K562 (cell line): ENCODE data around the gene TOMM40L. TPM values are rescaled to one million over a fixed set of nuclear protein-coding genes. Genes with fewer than 3 reads are reported as not detected.

Source experiments
- CBFB ChIP-seq: sonication (generic); formaldehyde crosslinking; IDR thresholded peaks from 2 replicates; pipeline ENCODE4 v1.4.0; 2020; ENCODE audit warnings: mild to moderate bottlenecking, missing genetic modification reagents
- CHD1 ChIP-seq: fragments of 200-600 bp; sonication (generic); IDR thresholded peaks from one replicate; pipeline ENCODE4 v1.6.1; 2012; ENCODE audit warnings: mild to moderate bottlenecking, moderate library complexity, low read length, inconsistent platforms
- CTBP1 ChIP-seq: fragments of 450-650 bp; IDR thresholded peaks from 2 replicates; pipeline ENCODE4 v1.6.1; 2016; ENCODE audit warnings: borderline replicate concordance
- EP300 ChIP-seq: IDR thresholded peaks from 2 replicates; pipeline ENCODE4 v1.6.1; 2012; ENCODE audit warnings: low read length, improper control_type of control experiment
- FOXJ2 ChIP-seq: fragments of 200-800 bp; sonication (Bioruptor generic); IDR thresholded peaks from 2 replicates; pipeline ENCODE4 v1.6.1; 2016; ENCODE audit warnings: missing genetic modification characterization, missing compliant biosample characterization
- FOXM1 ChIP-seq, 2 experiments: fragments of 450-650 bp in 1 of 2; sonication (generic) in 1 of 2; formaldehyde crosslinking in 1 of 2; IDR thresholded peaks; 2 replicates each; pipeline versions ENCODE4 v1.6.1 to v1.9.0; 2017 to 2022; ENCODE audit warnings: low read depth in 2 of 2, mild to moderate bottlenecking in 2 of 2, missing genetic modification reagents in 1 of 2, moderate library complexity in 1 of 2
- GABPB2 ChIP-seq: fragments of 250-450 bp; sonication (Bioruptor Pico); conservative IDR thresholded peaks from 2 replicates; pipeline ENCODE4 v1.5.1; 2021; ENCODE audit warnings: mild to moderate bottlenecking
- MTA2 ChIP-seq: fragments of 450-650 bp; IDR thresholded peaks from 2 replicates; pipeline ENCODE4 v1.6.1; 2016; ENCODE audit warnings: low read depth
- POLR2G ChIP-seq: fragments of 200-400 bp; formaldehyde crosslinking; IDR thresholded peaks from 2 replicates; pipeline ENCODE4 v1.6.1; 2017; ENCODE audit warnings: low read depth, mild to moderate bottlenecking, antibody characterized with exemption, low read length, moderate library complexity
- POLR2H ChIP-seq: IDR thresholded peaks from 2 replicates; pipeline ENCODE4 v1.6.1; 2016; ENCODE audit warnings: missing genetic modification characterization, low read depth, mild to moderate bottlenecking, control low read depth, missing compliant biosample characterization, moderate library complexity
- PTBP1 ChIP-seq: fragments of 200-400 bp; formaldehyde crosslinking; IDR thresholded peaks from 2 replicates; pipeline ENCODE4 v1.6.1; 2017; ENCODE audit warnings: low read depth, low read length
- RNF2 ChIP-seq: sonication (generic); IDR thresholded peaks from 2 replicates; pipeline ENCODE4 v1.6.1; 2016
- SMC3 ChIP-seq: conservative IDR thresholded peaks from 2 replicates; pipeline ENCODE4 v1.6.1; 2011; ENCODE audit warnings: low read depth, low read length, improper control_type of control experiment; ENCODE audit not compliant: insufficient read depth
- SNRNP70 ChIP-seq: fragments of 200-400 bp; formaldehyde crosslinking; optimal IDR thresholded peaks from 2 replicates; pipeline ENCODE3; 2017; ENCODE audit warnings: low read depth, low read length
- SRSF3 ChIP-seq: fragments of 200-400 bp; formaldehyde crosslinking; IDR thresholded peaks from 2 replicates; pipeline ENCODE4 v1.6.1; 2016; ENCODE audit warnings: mild to moderate bottlenecking, low read length, moderate library complexity; ENCODE audit not compliant: insufficient read depth
- TOE1 ChIP-seq, 2 experiments: fragments of 450-650 bp in 1 of 2; sonication (generic) in 1 of 2; formaldehyde crosslinking in 1 of 2; IDR thresholded peaks; 2 replicates each; pipeline versions ENCODE4 v1.7.1 to v1.8.0; 2016 to 2022; ENCODE audit warnings: borderline replicate concordance in 2 of 2, mild to moderate bottlenecking in 2 of 2, antibody characterized with exemption in 1 of 2, inconsistent platforms in 1 of 2, low read depth in 1 of 2, missing genetic modification reagents in 1 of 2, moderate library complexity in 1 of 2
- TRIM24 ChIP-seq, 2 experiments: fragments of 450-650 bp; IDR thresholded peaks; 2 replicates each; pipeline ENCODE4 v1.6.1; 2016
- ZNF3 ChIP-seq: fragments of 250-450 bp; sonication (Bioruptor Pico); IDR thresholded peaks from 2 replicates; pipeline ENCODE4 v1.5.0; 2021; ENCODE audit warnings: mild to moderate bottlenecking, moderate library complexity
- ZNF311 ChIP-seq: fragments of 250-450 bp; sonication (Bioruptor Pico); IDR thresholded peaks from 2 replicates; pipeline ENCODE4 v1.4.0; 2020; ENCODE audit warnings: mild to moderate bottlenecking, moderate library complexity
- polyA plus RNA-seq, 8 experiments: library from polyadenylated mRNA; depleted of rRNA in 4 of 8; stranded (reverse) in 5 of 8; unstranded in 3 of 8; fragments of >200 nt; fragmentation: Nextera tagmentation in 2 of 8; fragmentation: Illumina TruSeq in 1 of 8; extraction: Ambion mirVana in 2 of 8; extraction: Trizol in 1 of 8; gene quantifications; 2 replicates each; pipeline versions ENCODE4 v1.2.1 to v1.2.3, GENCODE V29; 2011 to 2014; ENCODE audit warnings: inconsistent platforms in 1 of 8, missing spikeins in 1 of 8
- total RNA-seq, 7 experiments: library from RNA; depleted of rRNA in 6 of 7; stranded (reverse); fragments of >200 nt in 6 of 7; fragmentation: Illumina TruSeq in 2 of 7; extraction: Trizol in 2 of 7; gene quantifications; 2 replicates each; pipeline versions ENCODE4 v1.2.1 to v1.2.3, GENCODE V29; 2011 to 2021; ENCODE audit warnings: low replicate concordance in 1 of 7
- TF ChIP-seq, protein P1 (sequence below): sonication (generic); formaldehyde crosslinking; IDR thresholded peaks from 2 replicates; pipeline ENCODE4 v1.8.0; 2022; ENCODE audit warnings: missing genetic modification reagents, mild to moderate bottlenecking, borderline replicate concordance
- TF ChIP-seq, protein P2 (sequence below): fragments of 250-450 bp; sonication (Bioruptor Pico); IDR thresholded peaks from 2 replicates; pipeline ENCODE4 v1.8.0; 2021; ENCODE audit warnings: moderate library complexity, mild to moderate bottlenecking, inconsistent platforms
- TF ChIP-seq, protein P3 (sequence below), 2 experiments: fragments of 450-650 bp in 1 of 2; IDR thresholded peaks; 2 replicates each; pipeline ENCODE4 v1.6.1; 2011 to 2017; ENCODE audit warnings: low read depth in 2 of 2, antibody characterized with exemption in 1 of 2, borderline replicate concordance in 1 of 2, low read length in 1 of 2, mild to moderate bottlenecking in 1 of 2, mixed read lengths in 1 of 2; ENCODE audit not compliant: control insufficient read depth in 1 of 2

The TOMM40L gene
- total and polyA plus RNA-seq, 9 of the 15 experiments (the other 6 are each of a cell fraction or from before 2014, with no cell fraction given), result 9.6 to 33.6 (median 25.2) TPM

DNA sequence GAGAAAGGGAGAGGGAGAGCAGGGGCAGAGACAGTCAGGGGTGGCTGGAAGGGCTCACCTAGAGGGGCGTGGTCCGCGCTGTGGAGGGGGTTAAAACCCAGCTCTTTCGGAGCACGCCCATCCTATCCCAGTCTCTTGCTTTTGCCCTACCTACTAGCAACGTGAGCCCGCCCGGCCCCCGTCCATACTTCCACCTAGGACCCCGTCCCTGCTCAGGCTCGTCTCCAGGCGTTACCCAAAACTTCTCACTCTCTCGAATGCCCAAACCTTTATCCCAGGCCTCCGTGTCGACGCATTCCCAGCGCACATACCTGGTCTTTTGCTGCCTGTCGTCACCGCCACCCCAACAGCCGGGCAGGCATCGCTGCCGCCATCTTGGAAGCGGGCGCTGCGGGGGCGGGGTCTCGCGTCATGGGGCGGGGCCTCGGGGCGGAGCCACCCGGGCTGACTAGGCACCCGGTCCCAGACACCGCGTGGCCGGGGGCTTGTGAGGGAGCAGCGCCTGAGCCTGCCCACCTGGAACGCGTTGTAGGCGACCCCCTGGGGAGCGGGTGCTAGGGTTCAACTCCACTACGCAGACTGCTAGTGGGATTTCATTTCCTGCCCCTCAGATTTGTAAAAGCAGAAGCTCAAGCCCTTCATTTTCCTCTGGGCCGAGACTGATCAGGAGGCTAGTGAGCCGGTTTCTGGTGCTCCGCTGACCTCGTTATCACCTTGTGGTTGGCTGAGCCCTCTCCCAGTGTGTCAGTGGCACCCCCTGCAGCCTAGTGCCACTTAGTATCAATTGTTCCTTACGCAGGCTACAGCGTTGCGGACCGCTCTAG, 48.5 kb upstream of the TOMM40L start, which contains the start of gene B4GALT3 (continued):
- TF ChIP-seq, protein P1, sequence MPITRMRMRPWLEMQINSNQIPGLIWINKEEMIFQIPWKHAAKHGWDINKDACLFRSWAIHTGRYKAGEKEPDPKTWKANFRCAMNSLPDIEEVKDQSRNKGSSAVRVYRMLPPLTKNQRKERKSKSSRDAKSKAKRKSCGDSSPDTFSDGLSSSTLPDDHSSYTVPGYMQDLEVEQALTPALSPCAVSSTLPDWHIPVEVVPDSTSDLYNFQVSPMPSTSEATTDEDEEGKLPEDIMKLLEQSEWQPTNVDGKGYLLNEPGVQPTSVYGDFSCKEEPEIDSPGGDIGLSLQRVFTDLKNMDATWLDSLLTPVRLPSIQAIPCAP (CRISPR knock-in tag), result no peak
- no peak for TF ChIP-seq MTA2
- TF ChIP-seq, protein P2, sequence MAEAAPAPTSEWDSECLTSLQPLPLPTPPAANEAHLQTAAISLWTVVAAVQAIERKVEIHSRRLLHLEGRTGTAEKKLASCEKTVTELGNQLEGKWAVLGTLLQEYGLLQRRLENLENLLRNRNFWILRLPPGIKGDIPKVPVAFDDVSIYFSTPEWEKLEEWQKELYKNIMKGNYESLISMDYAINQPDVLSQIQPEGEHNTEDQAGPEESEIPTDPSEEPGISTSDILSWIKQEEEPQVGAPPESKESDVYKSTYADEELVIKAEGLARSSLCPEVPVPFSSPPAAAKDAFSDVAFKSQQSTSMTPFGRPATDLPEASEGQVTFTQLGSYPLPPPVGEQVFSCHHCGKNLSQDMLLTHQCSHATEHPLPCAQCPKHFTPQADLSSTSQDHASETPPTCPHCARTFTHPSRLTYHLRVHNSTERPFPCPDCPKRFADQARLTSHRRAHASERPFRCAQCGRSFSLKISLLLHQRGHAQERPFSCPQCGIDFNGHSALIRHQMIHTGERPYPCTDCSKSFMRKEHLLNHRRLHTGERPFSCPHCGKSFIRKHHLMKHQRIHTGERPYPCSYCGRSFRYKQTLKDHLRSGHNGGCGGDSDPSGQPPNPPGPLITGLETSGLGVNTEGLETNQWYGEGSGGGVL (CRISPR knock-in tag), result no peak
- TF ChIP-seq TRIM24 (IDR thresholded peaks at IDR 0.05), result peak in 1 of 2 experiments; percentile 17; a peak in 1 of 4 replicates
- no peak for TF ChIP-seq SRSF3
- TF ChIP-seq CHD1, result no peak
- TF ChIP-seq FOXJ2, result no peak
- TF ChIP-seq CBFB, result peak; percentile 96
- TF ChIP-seq ZNF3 (CRISPR knock-in tag), result no peak
- TF ChIP-seq FOXM1 (IDR thresholded peaks at IDR 0.05; ENCODE audit: low read depth), result no peak
- no peak for TF ChIP-seq FOXM1 (CRISPR knock-in tag; IDR thresholded peaks at IDR 0.05; ENCODE audit: low read depth)
- peak; percentile 80 for TF ChIP-seq CTBP1
- TF ChIP-seq, protein P3, sequence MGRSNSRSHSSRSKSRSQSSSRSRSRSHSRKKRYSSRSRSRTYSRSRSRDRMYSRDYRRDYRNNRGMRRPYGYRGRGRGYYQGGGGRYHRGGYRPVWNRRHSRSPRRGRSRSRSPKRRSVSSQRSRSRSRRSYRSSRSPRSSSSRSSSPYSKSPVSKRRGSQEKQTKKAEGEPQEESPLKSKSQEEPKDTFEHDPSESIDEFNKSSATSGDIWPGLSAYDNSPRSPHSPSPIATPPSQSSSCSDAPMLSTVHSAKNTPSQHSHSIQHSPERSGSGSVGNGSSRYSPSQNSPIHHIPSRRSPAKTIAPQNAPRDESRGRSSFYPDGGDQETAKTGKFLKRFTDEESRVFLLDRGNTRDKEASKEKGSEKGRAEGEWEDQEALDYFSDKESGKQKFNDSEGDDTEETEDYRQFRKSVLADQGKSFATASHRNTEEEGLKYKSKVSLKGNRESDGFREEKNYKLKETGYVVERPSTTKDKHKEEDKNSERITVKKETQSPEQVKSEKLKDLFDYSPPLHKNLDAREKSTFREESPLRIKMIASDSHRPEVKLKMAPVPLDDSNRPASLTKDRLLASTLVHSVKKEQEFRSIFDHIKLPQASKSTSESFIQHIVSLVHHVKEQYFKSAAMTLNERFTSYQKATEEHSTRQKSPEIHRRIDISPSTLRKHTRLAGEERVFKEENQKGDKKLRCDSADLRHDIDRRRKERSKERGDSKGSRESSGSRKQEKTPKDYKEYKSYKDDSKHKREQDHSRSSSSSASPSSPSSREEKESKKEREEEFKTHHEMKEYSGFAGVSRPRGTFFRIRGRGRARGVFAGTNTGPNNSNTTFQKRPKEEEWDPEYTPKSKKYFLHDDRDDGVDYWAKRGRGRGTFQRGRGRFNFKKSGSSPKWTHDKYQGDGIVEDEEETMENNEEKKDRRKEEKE (IDR thresholded peaks at IDR 0.05; ENCODE audit: borderline replicate concordance in 1 of 2, control insufficient read depth in 1 of 2, low read depth in 2 of 2, low read length in 1 of 2), result no peak
- TF ChIP-seq ZNF311 (CRISPR knock-in tag), result no peak
- peak; percentile 76; the same call in 1 of the 2 replicates for TF ChIP-seq TOE1 (IDR thresholded peaks at IDR 0.05; ENCODE audit: borderline replicate concordance)
- TF ChIP-seq TOE1 (CRISPR knock-in tag; IDR thresholded peaks at IDR 0.05; ENCODE audit: borderline replicate concordance, low read depth), result 0 out of 2 replicates have a peak, but pooled peaks have one; percentile 15
- TF ChIP-seq PTBP1, result no peak
- TF ChIP-seq EP300, result peak; percentile 61
- TF ChIP-seq POLR2G, result peak; percentile 94
- peak; percentile 88 for TF ChIP-seq POLR2H (tag)
- TF ChIP-seq SNRNP70, result no peak
- 0 out of 2 replicates have a peak, but pooled peaks have one; percentile 76 for TF ChIP-seq GABPB2 (CRISPR knock-in tag)
- TF ChIP-seq SMC3, result peak; percentile 57
- TF ChIP-seq RNF2, result peak; percentile 83; the same call in 1 of the 2 replicates
